ENCODE measurements around the gene TTC21B.

Gene TTC21B

GRCh38 chr2:165825041-165825440 is 128.5 kb downstream of the TTC21B start (continued):
- no peak for TF ChIP-seq ZNF19 (tag by site-specific recombination; IDR thresholded peaks at IDR 0.05; ENCODE audit: low read depth)
- TF ChIP-seq SP7 (tag by site-specific recombination; IDR thresholded peaks at IDR 0.05) = no peak
- no peak for TF ChIP-seq ZNF792 (tag by site-specific recombination; IDR thresholded peaks at IDR 0.05)
- peak; percentile 100 for TF ChIP-seq ZNF660 (tag by site-specific recombination; IDR thresholded peaks at IDR 0.05)
- TF ChIP-seq AEBP2 (tag by site-specific recombination; IDR thresholded peaks at IDR 0.05; ENCODE audit: borderline replicate concordance) = no peak
- peak; percentile 99 for TF ChIP-seq ZNF174 (tag by site-specific recombination; IDR thresholded peaks at IDR 0.05)
- no peak for TF ChIP-seq ZNF555 (tag by site-specific recombination; conservative IDR thresholded peaks at IDR 0.05)
- TF ChIP-seq GLI4 (tag by site-specific recombination; IDR thresholded peaks at IDR 0.05) = no peak
- no peak for TF ChIP-seq ZNF121 (tag by site-specific recombination; IDR thresholded peaks at IDR 0.05)
- 0 out of 2 replicates have a peak, but pooled peaks have one; percentile 65 for TF ChIP-seq ZNF621 (tag by site-specific recombination; IDR thresholded peaks at IDR 0.05)
- peak; percentile 95 for TF ChIP-seq ZNF184 (tag by site-specific recombination; IDR thresholded peaks at IDR 0.05)
- TF ChIP-seq ZNF777 (tag by site-specific recombination; IDR thresholded peaks at IDR 0.05; ENCODE audit: borderline replicate concordance) = no peak
- TF ChIP-seq ZNF157 (tag by site-specific recombination; IDR thresholded peaks at IDR 0.05) = no peak
- TF ChIP-seq ZNF747 (tag by site-specific recombination; IDR thresholded peaks at IDR 0.05) = no peak
- peak; percentile 86; the same call in 1 of the 2 replicates for TF ChIP-seq ZNF214 (tag by site-specific recombination; IDR thresholded peaks at IDR 0.05; ENCODE audit: borderline replicate concordance)
- TF ChIP-seq ZNF580 (tag by site-specific recombination; IDR thresholded peaks at IDR 0.05) = 0 out of 2 replicates have a peak, but pooled peaks have one; percentile 49
- TF ChIP-seq GLI2 (tag by site-specific recombination; IDR thresholded peaks at IDR 0.05; ENCODE audit: borderline replicate concordance, low read depth) = peak; percentile 63; the same call in 1 of the 2 replicates
- TF ChIP-seq SCRT2 (tag by site-specific recombination; IDR thresholded peaks at IDR 0.05) = no peak
- no peak for TF ChIP-seq INSM2 (tag by site-specific recombination; IDR thresholded peaks at IDR 0.05)
- no peak for TF ChIP-seq ZBTB1 (tag by site-specific recombination; IDR thresholded peaks at IDR 0.05)
- TF ChIP-seq BCL11A (tag by site-specific recombination; IDR thresholded peaks at IDR 0.05; ENCODE audit: low read depth) = no peak
- peak; percentile 94 for TF ChIP-seq KLF10 (tag by site-specific recombination; IDR thresholded peaks at IDR 0.05)
- TF ChIP-seq ZNF140 (tag by site-specific recombination; IDR thresholded peaks at IDR 0.05) = no peak
- TF ChIP-seq ZNF302 (tag by site-specific recombination; IDR thresholded peaks at IDR 0.05; ENCODE audit: low read depth) = no peak
- TF ChIP-seq ZNF514 (tag by site-specific recombination; IDR thresholded peaks at IDR 0.05) = no peak
- TF ChIP-seq MZF1 (tag by site-specific recombination; IDR thresholded peaks at IDR 0.05; ENCODE audit: borderline replicate concordance) = peak; percentile 88; the same call in 1 of the 2 replicates
- TF ChIP-seq KLF1 (tag by site-specific recombination; IDR thresholded peaks at IDR 0.05) = no peak
- TF ChIP-seq ZSCAN18 (tag by site-specific recombination; IDR thresholded peaks at IDR 0.05) = no peak
- TF ChIP-seq OVOL3 (tag by site-specific recombination; IDR thresholded peaks at IDR 0.05) = no peak
- peak; percentile 99 for TF ChIP-seq ZNF561 (tag by site-specific recombination; IDR thresholded peaks at IDR 0.05; ENCODE audit: borderline replicate concordance)
- no peak for TF ChIP-seq GLIS1 (tag by site-specific recombination; IDR thresholded peaks at IDR 0.05)
- TF ChIP-seq ZNF529 (tag by site-specific recombination; IDR thresholded peaks at IDR 0.05; ENCODE audit: insufficient replicate concordance) = peak; percentile 87
- no peak for TF ChIP-seq ZNF521 (tag by site-specific recombination; IDR thresholded peaks at IDR 0.05)
- TF ChIP-seq ZNF776 (tag by site-specific recombination; IDR thresholded peaks at IDR 0.05; ENCODE audit: borderline replicate concordance) = peak; percentile 96
- TF ChIP-seq ZNF280D (tag by site-specific recombination; IDR thresholded peaks at IDR 0.05) = no peak
